PFSK-1 (cell line): ENCODE measurements around the gene DDB1.

Experiments used
- POLR2AphosphoS5 ChIP-seq: IDR thresholded peaks from 2 replicates; pipeline ENCODE4 v1.6.1; 2012; ENCODE audit warnings: low read depth, mild to moderate bottlenecking, control low read depth, low read length, moderate library complexity
- TAF1 ChIP-seq: IDR thresholded peaks from 2 replicates; pipeline ENCODE4 v1.6.1; 2012; ENCODE audit warnings: low read length, control low read depth, borderline replicate concordance; ENCODE audit not compliant: insufficient read depth

DNA sequence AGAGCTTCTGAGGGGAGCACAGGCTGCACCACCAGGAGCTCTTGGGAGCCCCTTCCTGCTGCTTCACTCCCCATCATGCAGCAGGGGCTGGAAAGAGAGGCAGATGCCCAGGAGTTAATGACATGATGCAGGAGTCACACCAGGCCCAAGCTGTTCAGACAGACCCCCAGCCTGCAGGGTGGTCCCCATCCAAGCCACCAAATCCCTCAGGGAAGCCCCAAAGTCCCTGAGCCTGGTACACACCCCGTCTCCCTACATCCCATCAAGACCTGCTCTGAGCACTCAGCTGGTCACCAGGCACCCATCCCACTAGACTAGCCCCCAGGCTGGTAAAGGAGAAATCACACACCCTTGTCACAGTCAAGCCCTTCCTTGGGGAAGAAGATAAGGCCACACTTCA, 17.4 kb upstream of the DDB1 start:
- no peak for TF ChIP-seq POLR2AphosphoS5
- TF ChIP-seq TAF1, result no peak
